Endothelial cell (in vitro differentiated cells): ENCODE measurements around the gene TMEM247. TPM values are rescaled to one million over a fixed set of nuclear protein-coding genes. Genes with fewer than 3 reads are reported as not detected.

Source experiments
- DNase-seq: peaks from one replicate; pipeline ENCODE4 v3.0.0; 2021; ENCODE audit warnings: low spot score
- H3K27ac Mint-ChIP-seq: one replicate; pipeline ENCODE4 v1.8.0; 2021; ENCODE audit warnings: mixed read lengths, inconsistent platforms; ENCODE audit not compliant: unreplicated experiment
- H3K27me3 Mint-ChIP-seq: one replicate; pipeline ENCODE4 v1.8.0; 2021; ENCODE audit warnings: mild to moderate bottlenecking, moderate library complexity, mixed read lengths, inconsistent platforms; ENCODE audit not compliant: unreplicated experiment
- H3K36me3 Mint-ChIP-seq: one replicate; pipeline ENCODE4 v1.8.0; 2021; ENCODE audit warnings: mild to moderate bottlenecking, low read depth, mixed read lengths, inconsistent platforms; ENCODE audit not compliant: unreplicated experiment
- H3K4me1 Mint-ChIP-seq: one replicate; pipeline ENCODE4 v1.8.0; 2021; ENCODE audit warnings: mild to moderate bottlenecking, mixed read lengths, inconsistent platforms; ENCODE audit not compliant: unreplicated experiment
- H3K4me3 Mint-ChIP-seq: one replicate; pipeline ENCODE4 v1.8.0; 2021; ENCODE audit warnings: mild to moderate bottlenecking, mixed read lengths, inconsistent platforms; ENCODE audit not compliant: unreplicated experiment
- H3K9me3 Mint-ChIP-seq: one replicate; pipeline ENCODE4 v1.8.0; 2021; ENCODE audit warnings: mixed read lengths, inconsistent platforms; ENCODE audit not compliant: unreplicated experiment
- total RNA-seq: library from RNA; stranded (reverse); fragmentation: NEBNext Ultra II Directional; extraction: Animal tissue kit (Norgen Biotek cat#: 25700); gene quantifications from one replicate; pipeline ENCODE4 v1.2.1, GENCODE V29; 2021; ENCODE audit not compliant: unreplicated experiment
- TF ChIP-seq, protein P1 (sequence below): fragments of 200-600 bp; sonication (generic); IDR thresholded peaks from one replicate; pipeline ENCODE4 v1.5.0; 2021; ENCODE audit warnings: antibody characterized with exemption; ENCODE audit not compliant: unreplicated experiment

TMEM247 gene
- total RNA-seq, 1 donor from 2014 or later = not detected

DNA sequence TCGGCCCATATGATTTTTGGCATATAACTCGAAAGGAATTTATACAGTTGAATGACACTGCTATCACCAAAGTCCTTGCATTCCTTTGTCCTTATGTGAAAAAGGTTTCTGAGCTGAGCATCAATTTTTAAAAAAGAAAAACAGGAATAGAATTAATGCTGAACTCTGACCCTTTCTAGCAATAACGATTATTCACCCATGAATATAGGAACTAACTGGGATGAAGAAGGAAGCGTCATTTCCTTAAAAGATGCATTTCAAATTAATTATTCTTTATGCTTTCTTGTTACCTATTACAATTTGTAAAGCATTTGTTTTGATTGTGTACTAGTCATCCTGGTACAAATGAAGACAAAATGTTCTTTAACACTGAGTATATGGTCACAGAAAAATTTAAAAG, 19.3 kb downstream of the TMEM247 start:
- H3K9me3 Mint-ChIP-seq = no peaks in the 10 kb centered on the region
- H3K36me3 Mint-ChIP-seq = no peaks in the 10 kb centered on the region
- peaks cover 7% of the 10 kb centered on the region for H3K27me3 Mint-ChIP-seq
- no peak for DNase-seq
- H3K27ac Mint-ChIP-seq = no peak overlapping the region
- TF ChIP-seq, protein P1, sequence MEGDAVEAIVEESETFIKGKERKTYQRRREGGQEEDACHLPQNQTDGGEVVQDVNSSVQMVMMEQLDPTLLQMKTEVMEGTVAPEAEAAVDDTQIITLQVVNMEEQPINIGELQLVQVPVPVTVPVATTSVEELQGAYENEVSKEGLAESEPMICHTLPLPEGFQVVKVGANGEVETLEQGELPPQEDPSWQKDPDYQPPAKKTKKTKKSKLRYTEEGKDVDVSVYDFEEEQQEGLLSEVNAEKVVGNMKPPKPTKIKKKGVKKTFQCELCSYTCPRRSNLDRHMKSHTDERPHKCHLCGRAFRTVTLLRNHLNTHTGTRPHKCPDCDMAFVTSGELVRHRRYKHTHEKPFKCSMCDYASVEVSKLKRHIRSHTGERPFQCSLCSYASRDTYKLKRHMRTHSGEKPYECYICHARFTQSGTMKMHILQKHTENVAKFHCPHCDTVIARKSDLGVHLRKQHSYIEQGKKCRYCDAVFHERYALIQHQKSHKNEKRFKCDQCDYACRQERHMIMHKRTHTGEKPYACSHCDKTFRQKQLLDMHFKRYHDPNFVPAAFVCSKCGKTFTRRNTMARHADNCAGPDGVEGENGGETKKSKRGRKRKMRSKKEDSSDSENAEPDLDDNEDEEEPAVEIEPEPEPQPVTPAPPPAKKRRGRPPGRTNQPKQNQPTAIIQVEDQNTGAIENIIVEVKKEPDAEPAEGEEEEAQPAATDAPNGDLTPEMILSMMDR = no peak
- H3K4me3 Mint-ChIP-seq = no peak overlapping the region
- H3K4me1 Mint-ChIP-seq = peaks cover 6% of the 10 kb centered on the region

DNA sequence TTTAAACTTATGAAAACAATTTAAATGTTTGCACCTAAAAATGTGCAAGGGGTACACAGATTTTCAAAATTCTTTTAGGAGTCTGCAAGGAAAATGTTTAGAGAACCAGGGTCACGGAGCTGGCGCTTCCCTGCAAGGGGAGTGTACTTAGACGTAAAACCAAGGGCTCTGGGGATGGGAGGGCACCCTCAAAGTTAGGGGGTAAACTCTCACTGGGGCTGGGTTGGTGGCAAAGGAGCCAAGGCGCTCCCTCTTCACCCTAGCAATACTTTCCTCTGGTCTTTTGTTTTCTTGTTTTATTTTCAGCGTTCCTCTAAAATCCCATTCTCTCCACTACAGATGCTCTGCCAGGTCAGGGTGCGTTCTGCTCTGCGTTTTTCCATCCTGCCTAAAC, 20.0 kb downstream of the TMEM247 start:
- Mint-ChIP-seq H3K9me3 (no peaks in the 10 kb centered on the region), H3K36me3 (no peaks in the 10 kb centered on the region), H3K27ac (no peak overlapping the region), H3K4me3 (peak overlapping the region; percentile 94), H3K27me3 (peaks cover 7% of the 10 kb centered on the region), H3K4me1 (peaks cover 13% of the 10 kb centered on the region)
- no peak for DNase-seq
- TF ChIP-seq, protein P1 = no peak

DNA sequence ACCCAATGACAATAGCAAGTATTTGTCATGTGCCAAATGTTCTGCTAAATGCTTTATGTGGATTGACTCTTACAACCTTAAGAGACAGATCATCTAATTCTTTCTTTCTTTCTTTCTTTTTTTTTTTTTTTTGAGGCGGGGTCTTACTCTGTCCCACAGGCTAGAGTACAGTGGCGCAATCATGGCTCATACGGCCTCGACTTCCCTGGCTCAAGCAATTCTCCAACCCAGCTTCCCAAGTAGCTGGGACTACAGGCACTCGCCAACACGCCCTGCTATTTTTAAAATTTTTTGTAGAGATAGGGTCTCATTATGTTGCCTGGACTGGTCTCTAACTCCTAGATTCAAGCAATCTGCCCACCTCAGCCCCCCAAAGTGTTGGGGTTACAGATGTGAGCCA, 21.4 kb downstream of the TMEM247 start:
- Mint-ChIP-seq H3K9me3 (no peaks in the 10 kb centered on the region), H3K27ac (no peak overlapping the region), H3K36me3 (no peaks in the 10 kb centered on the region), H3K4me1 (peaks cover 15% of the 10 kb centered on the region), H3K4me3 (no peak overlapping the region), H3K27me3 (peaks cover 7% of the 10 kb centered on the region)
- TF ChIP-seq, protein P1 = no peak
- DNase-seq = no peak

DNA sequence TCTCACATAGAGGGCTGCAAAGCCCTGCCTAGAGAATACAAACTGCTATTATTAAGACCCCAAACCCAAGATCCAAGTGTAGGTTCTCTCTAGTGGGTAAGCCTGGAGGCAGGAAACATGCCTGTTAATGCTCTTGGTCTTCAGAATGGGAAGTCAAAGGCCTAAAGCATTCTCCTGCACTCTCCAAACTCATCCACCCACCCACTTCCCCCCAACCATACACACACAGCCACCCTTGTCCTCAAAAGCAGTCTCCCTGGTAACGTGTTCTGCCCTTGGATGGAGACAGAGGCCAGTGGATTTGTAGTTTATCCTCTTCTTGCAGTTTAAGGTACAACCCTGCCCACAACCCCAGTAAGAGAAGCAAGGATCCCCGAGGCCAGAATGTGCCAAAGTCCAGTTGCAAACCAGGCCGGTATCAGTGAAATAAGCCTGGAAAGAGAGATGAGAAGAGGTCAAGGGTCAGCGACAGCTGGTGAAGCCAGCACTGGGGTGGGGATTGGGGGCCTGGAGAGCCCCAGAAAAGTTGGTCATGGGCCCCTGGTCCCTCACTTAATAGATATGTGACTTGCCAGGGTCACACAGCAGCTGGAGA, 23.0 kb downstream of the TMEM247 start:
- Mint-ChIP-seq H3K27ac (no peak overlapping the region), H3K27me3 (peaks cover 10% of the 10 kb centered on the region), H3K4me1 (peaks cover 15% of the 10 kb centered on the region), H3K9me3 (no peaks in the 10 kb centered on the region), H3K4me3 (no peak overlapping the region), H3K36me3 (no peaks in the 10 kb centered on the region)
- TF ChIP-seq, protein P1 = no peak
- DNase-seq = no peak

DNA sequence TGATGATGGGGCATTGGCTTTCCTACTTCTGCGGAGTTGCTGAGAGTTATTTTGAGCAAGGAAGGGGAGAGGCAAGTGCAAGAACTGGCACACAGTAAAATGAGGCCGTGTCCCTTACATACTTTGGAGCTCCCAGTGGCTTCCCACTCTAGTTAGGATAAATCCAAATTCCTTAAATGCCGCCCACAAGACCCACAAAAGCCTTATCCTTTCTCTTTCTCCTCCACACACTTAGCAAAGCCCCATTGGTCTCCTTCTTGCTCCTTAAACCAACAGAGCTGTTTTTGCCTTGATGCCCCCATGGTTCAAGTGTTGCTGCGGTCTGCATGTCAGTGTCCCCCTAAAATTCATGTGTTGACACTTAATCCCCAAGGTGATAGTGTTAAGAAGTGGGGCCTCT, 24.3 kb downstream of the TMEM247 start:
- no peak overlapping the region for H3K4me3 Mint-ChIP-seq
- H3K4me1 Mint-ChIP-seq = peaks cover 15% of the 10 kb centered on the region
- H3K27me3 Mint-ChIP-seq = peaks cover 9% of the 10 kb centered on the region
- no peaks in the 10 kb centered on the region for H3K36me3 Mint-ChIP-seq
- TF ChIP-seq, protein P1 = no peak
- DNase-seq = no peak
- no peak overlapping the region for H3K27ac Mint-ChIP-seq
- no peaks in the 10 kb centered on the region for H3K9me3 Mint-ChIP-seq
